OCI-M1 (cell line): ENCODE data around the gene TMEM271.
"Not testable (repeated sequence)": the region's sequence is repeated elsewhere in the genome, so short reads cannot be mapped to it uniquely, and the experiment has no call there.

Experiments used
- DNase-seq: peaks from one replicate; lab custom pipeline; 2025; lab: John Stamatoyannopoulos, UW

TMEM271 gene

DNA sequence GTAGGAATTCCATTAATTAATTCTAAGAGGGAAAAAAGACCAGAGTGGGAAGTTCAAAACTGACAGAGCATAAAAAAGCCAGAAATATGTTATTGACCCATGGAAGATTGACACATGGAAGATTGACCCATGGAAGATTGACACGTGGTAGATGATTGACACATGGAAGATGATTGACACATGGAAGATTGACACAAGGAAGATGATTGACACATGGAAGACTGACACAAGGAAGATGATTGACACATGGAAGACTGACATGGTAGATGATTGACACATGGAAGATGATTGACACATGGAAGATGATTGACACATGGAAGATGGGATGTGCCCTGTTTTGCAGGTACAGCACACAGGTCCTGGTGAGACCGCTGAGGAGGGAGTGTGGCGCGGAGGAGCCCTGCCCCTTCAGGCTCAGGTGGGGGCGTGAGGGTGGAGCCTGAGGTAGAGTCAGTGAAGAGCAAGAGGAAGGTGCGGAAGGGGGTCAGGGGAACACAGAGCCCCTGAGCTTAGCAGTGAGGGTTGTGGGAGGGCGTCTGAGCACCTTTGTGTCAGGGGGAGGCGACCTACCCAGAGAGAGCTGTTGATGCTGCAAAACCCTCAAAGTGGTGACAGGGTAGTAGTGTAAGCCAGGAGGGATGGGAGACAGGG is 33.4 kb upstream of the TMEM271 start:
- no peak for DNase-seq

- DNase-seq, result no peak
Measured at GRCh38 chr4:608236-608635, 32.1 kb upstream of the TMEM271 start.

DNA sequence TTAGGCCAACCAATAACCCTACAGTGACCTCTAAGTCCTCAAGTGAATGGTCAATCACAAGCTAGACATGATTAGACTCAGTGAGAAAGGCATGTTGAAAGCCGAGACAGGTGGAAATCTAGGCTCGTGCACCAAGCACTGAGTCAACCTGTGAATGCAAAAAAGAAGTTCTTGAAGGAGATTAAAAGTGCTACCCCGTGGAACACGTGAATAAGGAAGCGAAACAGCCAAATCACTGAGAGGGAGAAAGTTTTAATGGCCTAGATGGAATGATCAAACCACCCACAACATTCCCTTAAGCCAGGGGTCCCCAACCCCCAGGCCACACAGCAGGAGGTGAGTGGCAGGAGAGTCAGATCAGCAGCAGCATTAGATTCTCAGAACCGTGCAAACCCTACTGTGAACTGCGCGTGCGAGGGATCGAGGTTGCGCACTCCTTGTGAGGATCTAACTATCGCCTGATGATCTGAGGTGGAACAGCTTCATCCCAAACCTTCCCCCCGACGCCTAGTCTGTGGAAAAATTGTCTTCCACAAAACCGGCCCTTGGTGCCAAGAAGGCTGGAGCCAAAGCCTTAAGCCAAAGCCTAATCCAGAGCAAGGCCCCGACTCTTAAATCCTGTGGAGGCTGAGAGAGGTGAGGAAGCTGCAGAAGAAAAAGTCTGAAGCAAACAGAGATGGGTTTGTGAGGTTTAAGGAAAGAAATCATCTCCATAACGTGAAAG is 29.8 kb upstream of the TMEM271 start:
- DNase-seq, result no peak

DNA sequence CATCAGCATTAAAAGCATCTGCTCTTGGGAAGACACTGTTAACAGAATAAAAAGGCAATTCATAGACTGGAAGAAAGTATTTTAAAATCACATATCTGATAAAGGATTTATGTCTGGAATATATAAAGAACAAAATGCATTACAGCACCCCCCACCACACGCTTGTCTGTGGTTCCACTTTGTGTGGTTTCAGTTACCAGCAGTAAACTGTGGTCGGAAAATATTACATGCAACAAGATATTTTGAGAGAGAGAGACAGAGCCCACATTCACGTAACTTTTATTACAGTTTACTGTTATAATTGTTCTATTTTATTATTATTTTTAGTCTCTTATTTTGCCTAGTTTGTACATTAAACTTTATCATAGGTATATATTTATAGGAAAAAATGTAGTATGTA is 28.0 kb upstream of the TMEM271 start:
- DNase-seq, result peak; percentile 35

GRCh38 chr4:602559-602942 is 26.5 kb upstream of the TMEM271 start:
- peak; percentile 59 for DNase-seq

DNA sequence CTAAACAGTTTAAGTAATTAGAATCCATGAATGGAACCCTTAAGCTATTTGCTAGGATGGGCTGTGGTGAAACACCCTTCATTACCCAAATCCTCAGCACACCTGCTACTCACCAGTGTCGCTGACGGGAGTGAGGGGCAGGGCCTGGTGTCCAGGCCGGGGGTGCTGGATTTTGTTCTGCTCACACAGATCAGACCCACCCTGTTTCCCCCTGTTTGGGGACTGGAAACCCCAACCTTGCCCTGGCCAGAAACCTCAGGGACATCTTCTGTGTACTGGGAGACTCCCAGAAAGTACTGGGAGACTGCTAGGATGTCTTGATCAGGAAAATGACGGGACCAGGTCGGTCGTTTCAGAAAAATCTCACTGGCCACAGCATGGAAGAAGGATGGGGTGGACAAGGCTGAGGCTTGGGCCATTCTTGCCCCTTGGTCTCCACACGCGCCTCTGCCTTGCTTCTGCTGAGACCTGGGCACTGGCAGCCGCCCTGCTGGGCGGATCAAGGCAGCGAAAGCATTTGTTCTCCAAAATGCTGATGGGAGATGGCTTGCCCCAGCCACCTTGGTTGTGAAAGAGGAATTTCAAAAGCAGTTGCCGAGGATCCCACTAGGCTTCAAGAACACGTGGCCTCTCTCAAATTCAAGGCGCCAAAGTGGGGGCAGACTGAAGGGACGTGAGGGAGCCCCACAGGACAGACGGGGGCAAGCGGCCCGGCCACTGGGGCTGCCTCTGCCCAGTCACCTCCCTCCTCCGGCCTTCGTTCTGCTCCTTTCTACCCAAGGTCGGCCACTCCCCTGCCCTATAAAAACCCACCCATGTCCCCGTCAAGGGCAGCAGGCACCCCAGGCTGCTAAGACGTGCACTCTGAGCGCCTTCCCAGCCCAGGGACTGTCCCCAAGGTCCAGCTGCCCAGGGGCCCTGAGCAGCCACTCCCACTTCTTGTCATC is 25.8 kb upstream of the TMEM271 start:
- no peak for DNase-seq

- DNase-seq, result no peak
Measured at GRCh38 chr4:600850-601515, 24.9 kb upstream of the TMEM271 start.

- no peak for DNase-seq
Measured at GRCh38 chr4:600166-600565, 24.1 kb upstream of the TMEM271 start.

- DNase-seq, result no peak
Measured at GRCh38 chr4:598925-599324, 22.8 kb upstream of the TMEM271 start.

GRCh38 chr4:592825-593520 is 16.9 kb upstream of the TMEM271 start:
- no peak for DNase-seq

GRCh38 chr4:592178-592577 is 16.1 kb upstream of the TMEM271 start:
- not testable (repeated sequence) for DNase-seq

GRCh38 chr4:590313-590841 is 14.3 kb upstream of the TMEM271 start:
- DNase-seq, result no peak

DNA sequence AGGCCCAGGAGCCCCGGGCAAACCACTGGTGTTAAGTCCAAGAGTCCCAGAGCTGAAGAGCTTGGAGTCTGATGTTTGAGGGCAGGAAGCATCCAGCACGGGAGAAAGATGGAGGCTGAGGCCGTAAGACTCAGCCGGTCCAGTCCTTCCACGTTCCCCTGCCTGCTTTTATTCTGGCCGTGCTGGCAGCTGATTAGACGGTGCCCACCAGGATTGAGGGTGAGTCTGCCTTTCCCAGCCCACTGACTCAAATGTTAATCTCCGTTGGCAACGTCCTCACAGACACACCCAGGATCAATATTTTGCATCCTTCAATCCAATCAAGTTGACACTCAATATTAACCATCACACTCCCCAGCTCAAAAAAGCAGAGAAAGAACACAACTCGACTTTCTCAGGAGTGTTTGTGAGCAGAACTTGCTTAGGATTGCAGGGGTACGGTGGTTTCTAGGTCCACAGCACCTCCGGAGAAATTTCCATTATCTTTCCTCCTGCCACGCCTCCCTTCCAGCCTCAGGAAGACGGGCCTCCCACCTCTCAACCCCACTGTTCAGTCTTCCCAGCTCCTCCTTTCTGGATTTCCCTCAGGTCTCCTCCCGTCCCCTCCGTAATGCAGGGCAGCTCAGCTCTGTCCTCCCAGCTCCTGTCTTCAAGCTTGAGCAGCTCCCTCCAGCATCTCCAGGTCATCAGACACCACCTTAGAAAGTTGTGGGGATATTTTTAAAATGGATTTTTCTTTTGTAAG is 13.3 kb upstream of the TMEM271 start:
- DNase-seq, result no peak

DNA sequence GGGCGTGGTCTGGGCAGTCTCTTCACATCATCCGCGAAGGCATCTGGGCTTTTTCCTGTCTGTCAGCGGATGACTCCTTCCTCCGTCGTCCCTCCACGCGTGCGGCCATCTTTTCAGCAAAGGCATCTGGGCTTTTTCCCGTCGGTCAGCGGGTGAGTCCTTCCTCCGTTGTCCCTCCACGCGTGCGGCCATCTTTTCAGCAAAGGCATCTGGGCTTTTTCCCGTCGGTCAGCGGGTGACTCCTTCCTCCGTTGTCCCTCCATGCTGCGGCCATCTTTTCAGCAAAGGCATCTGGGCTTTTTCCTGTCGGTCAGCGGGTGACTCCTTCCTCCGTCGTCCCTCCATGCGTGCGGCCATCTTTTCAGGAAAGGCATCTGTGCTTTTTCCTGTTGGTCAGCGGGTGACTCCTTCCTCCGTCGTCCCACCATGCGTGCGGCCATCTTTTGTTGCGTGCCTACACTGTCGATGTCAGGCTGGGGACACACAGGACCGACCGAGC is 12.3 kb upstream of the TMEM271 start:
- DNase-seq, result no peak

- no peak for DNase-seq
Measured at GRCh38 chr4:587671-588350, 11.7 kb upstream of the TMEM271 start.

DNA sequence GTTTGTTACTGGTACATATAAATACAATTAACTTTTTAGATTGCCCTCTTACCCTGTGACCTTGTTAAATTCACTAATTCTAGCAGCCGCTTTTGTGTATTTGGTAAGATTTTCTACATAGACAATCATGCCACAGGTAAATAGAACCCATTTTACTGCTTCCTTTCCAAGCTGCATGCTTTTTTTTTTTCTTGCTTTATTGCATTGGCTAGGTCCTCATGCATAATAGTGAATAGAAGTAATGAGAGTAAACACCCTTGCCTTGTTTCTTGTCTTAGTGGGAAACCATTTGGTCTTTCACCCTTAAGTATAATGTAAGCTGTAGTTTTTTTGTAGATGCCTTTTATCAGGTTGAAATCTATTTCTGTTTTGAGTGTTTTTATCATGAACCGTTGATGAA is 7.7 kb upstream of the TMEM271 start:
- no peak for DNase-seq

GRCh38 chr4:581753-582361 is 5.8 kb upstream of the TMEM271 start:
- DNase-seq, result no peak

DNA sequence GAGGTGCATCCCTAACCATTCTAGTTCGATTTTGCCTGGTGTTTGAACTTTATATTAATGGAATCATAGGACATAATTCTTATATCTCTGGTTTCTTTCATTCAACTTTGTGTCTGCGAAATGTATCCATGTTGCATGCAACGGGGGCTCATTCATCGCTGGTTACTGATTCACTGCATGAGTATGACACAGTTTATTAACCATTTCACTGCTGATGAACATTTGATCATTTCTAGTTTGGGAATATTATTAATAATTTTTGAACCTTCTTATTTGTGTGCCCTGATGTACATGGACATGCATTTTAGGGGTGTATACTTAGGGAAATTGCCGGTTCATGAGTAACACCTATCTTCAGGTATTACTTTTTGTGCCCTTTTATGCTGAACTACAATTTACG is 5.1 kb upstream of the TMEM271 start:
- DNase-seq, result no peak

GRCh38 chr4:579543-580175 is 3.6 kb upstream of the TMEM271 start:
- DNase-seq, result no peak
